GM12891 (cell line): Measurements from ENCODE around the gene PRAMEF11.

Experiments
- PAX5 ChIP-seq: IDR thresholded peaks from 2 replicates; pipeline ENCODE4 v1.6.1; 2011; ENCODE audit warnings: low read length, moderate library complexity, mild to moderate bottlenecking; ENCODE audit not compliant: insufficient read depth, severe bottlenecking
- POLR2A ChIP-seq: IDR thresholded peaks from 2 replicates; pipeline ENCODE4 v1.6.1; 2011; ENCODE audit warnings: low read depth, low read length, control low read depth
- POLR2AphosphoS5 ChIP-seq: IDR thresholded peaks from 2 replicates; pipeline ENCODE4 v1.6.1; 2011; ENCODE audit warnings: low read depth, low read length, control low read depth
- POU2F2 ChIP-seq: IDR thresholded peaks from 2 replicates; pipeline ENCODE4 v1.6.1; 2011; ENCODE audit warnings: low read depth, mild to moderate bottlenecking, control low read depth, low read length, moderate library complexity
- SPI1 ChIP-seq: IDR thresholded peaks from 2 replicates; pipeline ENCODE4 v1.6.1; 2011; ENCODE audit warnings: low read depth, low read length, control low read depth
- TAF1 ChIP-seq: IDR thresholded peaks from 2 replicates; pipeline ENCODE4 v1.6.1; 2011; ENCODE audit warnings: low read depth, low read length, control low read depth

DNA sequence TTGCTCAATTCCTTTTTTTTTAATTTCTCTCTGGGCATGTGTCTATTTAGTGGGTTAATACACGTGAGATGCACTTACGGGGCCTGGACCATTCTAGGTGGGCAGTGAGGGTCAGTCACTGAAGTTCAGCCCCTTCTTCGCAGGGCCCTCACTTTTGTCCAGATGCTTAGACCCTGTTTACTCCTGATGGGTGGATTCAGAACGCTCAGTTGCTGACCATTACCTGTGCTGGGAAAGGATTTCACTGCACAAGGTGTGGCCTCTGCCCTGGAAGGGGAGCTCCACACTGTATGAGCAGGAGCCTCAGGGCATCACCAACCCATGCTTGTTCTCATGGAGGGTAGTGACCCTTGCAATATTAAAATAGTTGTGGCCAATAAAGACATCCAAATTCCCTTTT, 53.1 kb downstream of the PRAMEF11 start:
- TF ChIP-seq TAF1, result no peak
- no peak for TF ChIP-seq POLR2A
- TF ChIP-seq POLR2AphosphoS5, result no peak
- no peak for TF ChIP-seq POU2F2
- no peak for TF ChIP-seq PAX5
- TF ChIP-seq SPI1, result no peak
